Psoas muscle (tissue), 8 donors: ENCODE measurements around the gene MCCC2. TPM values are rescaled to one million over a fixed set of nuclear protein-coding genes. Genes with fewer than 3 reads are reported as not detected.

Source experiments
- ATAC-seq, 4 donors: fragments of 200-7000 bp; cut with Tn5 transposase; one replicate each; pipeline ENCODE4 v1.9.1; 2020; ENCODE audit warnings: moderate library complexity in 3 of 4, mild to moderate bottlenecking in 2 of 4
- DNase-seq, 2 donors: peaks; one replicate each; pipeline ENCODE4 v3.0.0-alpha.2; 2020
- H3K27ac ChIP-seq: fragments of 200-600 bp; one replicate; pipeline ENCODE4 v1.8.0; 2022
- H3K27me3 ChIP-seq, 3 donors: fragments of 200-600 bp in 1 of 3; one replicate each; pipeline versions ENCODE4 v1.6.1 to v1.8.0; 2013 to 2022; ENCODE audit warnings: low read length in 2 of 3, mild to moderate bottlenecking in 2 of 3, moderate library complexity in 1 of 3; ENCODE audit not compliant: insufficient read depth in 3 of 3
- H3K36me3 ChIP-seq, 2 donors: fragments of 200-600 bp in 1 of 2; one replicate each; pipeline versions ENCODE4 v1.6.1 to v1.8.0; 2013 to 2022; ENCODE audit warnings: low read depth in 1 of 2, mild to moderate bottlenecking in 1 of 2, moderate library complexity in 1 of 2; ENCODE audit not compliant: insufficient read depth in 1 of 2
- H3K4me1 ChIP-seq: fragments of 200-600 bp; one replicate; pipeline ENCODE4 v1.8.0; 2022
- H3K4me3 ChIP-seq: fragments of 200-600 bp; one replicate; pipeline ENCODE4 v1.8.0; 2022; ENCODE audit warnings: mild to moderate bottlenecking
- H3K9me3 ChIP-seq: fragments of 200-600 bp; one replicate; pipeline ENCODE4 v1.8.0; 2022
- CTCF ChIP-seq: fragments of 200-600 bp; IDR thresholded peaks from one replicate; pipeline ENCODE4 v1.8.0; 2022; ENCODE audit warnings: antibody characterized with exemption
- WGBS, 3 donors: extraction: QIAGEN DNeasy Blood & Tissue Kit; methylation state at CpG; one replicate each; pipeline versions ENCODE4 v1.1.6 to v1.1.7; 2013; 5-methylcytosine and 5-hydroxymethylcytosine counted together
- intact Hi-C, 2 donors: fragments of 100-400 bp; cut with DNase I; formaldehyde crosslinking; loops; one replicate each; pipeline versions ENCODE4 v1.11.0 to v1.14.2; 2022
- polyA plus RNA-seq, 3 donors: library from polyadenylated mRNA; stranded (reverse); fragments of 200-250 nt; gene quantifications; one replicate each; pipeline ENCODE4 v1.2.3, GENCODE V29; 2013
- total RNA-seq, 4 donors: library from RNA; stranded (reverse); fragmentation: NEBNext Ultra II Directional in 2 of 4; extraction: Animal tissue kit (Norgen Biotek cat#: 25700) in 2 of 4; gene quantifications; one replicate each; pipeline versions ENCODE4 v1.2.1 to v1.2.4, GENCODE V29; 2021 to 2023
- donor health status: healthy with polysubstance abuse.
- donor health status: DM: no; HTN: no; CAD: no; lungs with moderate emphysema.
- donor health status: Bipolar disorder and iron deficiency.
- donor health status: healthy.
- donor health status: DM: yes; HTN: yes; CAD: no.
- donor health status: DM: no; HTN: no; CAD: no.
- donor health status: DM: no; HTN: no; CAD: no.
- donor health status: DM: yes; HTN: yes; CAD: no.

Gene MCCC2
- total and polyA plus RNA-seq, 7 donors = 24.8 to 44.0 (median 39.0) TPM

GRCh38 chr5:71699751-71700150 is 112.6 kb downstream of the MCCC2 start:
- no peaks in the 10 kb centered on the region for H3K36me3 ChIP-seq
- no peak overlapping the region for H3K4me3 ChIP-seq
- H3K27ac ChIP-seq = no peak overlapping the region
- intact Hi-C loops = no loop called here
- no peak for TF ChIP-seq CTCF
- DNase-seq = no peak
- ATAC-seq = no peak
- H3K27me3 ChIP-seq = peaks cover 0 to 10% (median 2%) of the 10 kb centered on the region in 3 donors
- WGBS, 3 donors = 53 to 71% (median 65%) methylated on average over 2 of the region's 2 CpGs
- H3K9me3 ChIP-seq = no peaks in the 10 kb centered on the region
- no peaks in the 10 kb centered on the region for H3K4me1 ChIP-seq

- TF ChIP-seq CTCF = no peak
- no peaks in the 10 kb centered on the region for H3K9me3 ChIP-seq
These were observed 113.7 kb downstream of the MCCC2 start for GRCh38 chr5:71700803-71701202.

GRCh38 chr5:71701407-71701806 is 114.3 kb downstream of the MCCC2 start:
- intact Hi-C loops = no loop called here
- H3K4me3 ChIP-seq = no peak overlapping the region

More at GRCh38 chr5:71700803-71701202, 113.7 kb downstream of the MCCC2 start:
- no peak overlapping the region for H3K4me3 ChIP-seq
- H3K4me1 ChIP-seq = no peaks in the 10 kb centered on the region
- H3K27ac ChIP-seq = no peak overlapping the region
- DNase-seq (no peak), ATAC-seq (no peak)
- peaks cover 0 to 10% (median 2%) of the 10 kb centered on the region in 3 donors for H3K27me3 ChIP-seq
- intact Hi-C loops = no loop called here
- no peaks in the 10 kb centered on the region for H3K36me3 ChIP-seq

GRCh38 chr5:71703941-71704340 is 116.8 kb downstream of the MCCC2 start:
- ATAC-seq (no peak), DNase-seq (no peak)
- 12 to 20% (median 13%) methylated on average over 4 of the region's 4 CpGs for WGBS, 3 donors
- intact Hi-C loops = no loop called here
- peaks cover 0 to 3% (median 2%) of the 10 kb centered on the region in 3 donors for H3K27me3 ChIP-seq
- no peaks in the 10 kb centered on the region for H3K36me3 ChIP-seq
- H3K9me3 ChIP-seq = no peaks in the 10 kb centered on the region
- H3K4me3 ChIP-seq = no peak overlapping the region
- no peak overlapping the region for H3K27ac ChIP-seq
- no peaks in the 10 kb centered on the region for H3K4me1 ChIP-seq
- TF ChIP-seq CTCF = no peak

More at GRCh38 chr5:71701407-71701806, 114.3 kb downstream of the MCCC2 start:
- DNase-seq (no peak), ATAC-seq (no peak)
- Histone ChIP-seq H3K27ac (no peak overlapping the region), H3K36me3 (no peaks in the 10 kb centered on the region), H3K4me1 (no peaks in the 10 kb centered on the region), H3K9me3 (no peaks in the 10 kb centered on the region), H3K27me3 (peaks cover 0 to 10% (median 2%) of the 10 kb centered on the region in 3 donors)
- 52 to 72% (median 56%) methylated on average over 3 of the region's 3 CpGs for WGBS, 3 donors
- TF ChIP-seq CTCF = no peak

GRCh38 chr5:71705421-71705820 is 118.3 kb downstream of the MCCC2 start:
- no peaks in the 10 kb centered on the region for H3K9me3 ChIP-seq
- no peak overlapping the region for H3K4me3 ChIP-seq
- no peaks in the 10 kb centered on the region for H3K36me3 ChIP-seq
- TF ChIP-seq CTCF = no peak
- no peaks in the 10 kb centered on the region for H3K4me1 ChIP-seq
- WGBS, 3 donors = 77 to 86% (median 83%) methylated on average over 5 of the region's 5 CpGs
- H3K27ac ChIP-seq = no peak overlapping the region
- peaks cover 0 to 3% (median 2%) of the 10 kb centered on the region in 3 donors for H3K27me3 ChIP-seq
- intact Hi-C loops = no loop called here
- DNase-seq (no peak), ATAC-seq (no peak)
